RWPE1 (cell line): Measurements from ENCODE around the gene WWTR1.

ENCODE experiments used
- CTCF ChIA-PET: fragments of 350-600 bp; sonication (Branson Sonifier 250); formaldehyde crosslinking; extraction: SDS; loops from one replicate; lab custom pipeline; 2021; lab: Yijun Ruan, JAX
- POLR2A ChIA-PET: fragments of 400-600 bp; formaldehyde crosslinking; extraction: SDS; loops from one replicate; lab custom pipeline; 2020; ENCODE audit warnings: antibody characterized with exemption; ENCODE audit not compliant: low non-redundant PET; lab: Yijun Ruan, JAX
- DNase-seq: peaks from one replicate; pipeline ENCODE4 v3.0.0; 2012; ENCODE audit warnings: low spot score
- H3K27ac ChIP-seq: fragments of 450-650 bp; 2 replicates; pipeline ENCODE4 v1.5.1; 2017
- CTCF ChIP-seq: fragments of 450-650 bp; conservative IDR thresholded peaks from 2 replicates; pipeline ENCODE4 v1.5.1; 2017; ENCODE audit warnings: low read depth, mild to moderate bottlenecking

Gene WWTR1

DNA sequence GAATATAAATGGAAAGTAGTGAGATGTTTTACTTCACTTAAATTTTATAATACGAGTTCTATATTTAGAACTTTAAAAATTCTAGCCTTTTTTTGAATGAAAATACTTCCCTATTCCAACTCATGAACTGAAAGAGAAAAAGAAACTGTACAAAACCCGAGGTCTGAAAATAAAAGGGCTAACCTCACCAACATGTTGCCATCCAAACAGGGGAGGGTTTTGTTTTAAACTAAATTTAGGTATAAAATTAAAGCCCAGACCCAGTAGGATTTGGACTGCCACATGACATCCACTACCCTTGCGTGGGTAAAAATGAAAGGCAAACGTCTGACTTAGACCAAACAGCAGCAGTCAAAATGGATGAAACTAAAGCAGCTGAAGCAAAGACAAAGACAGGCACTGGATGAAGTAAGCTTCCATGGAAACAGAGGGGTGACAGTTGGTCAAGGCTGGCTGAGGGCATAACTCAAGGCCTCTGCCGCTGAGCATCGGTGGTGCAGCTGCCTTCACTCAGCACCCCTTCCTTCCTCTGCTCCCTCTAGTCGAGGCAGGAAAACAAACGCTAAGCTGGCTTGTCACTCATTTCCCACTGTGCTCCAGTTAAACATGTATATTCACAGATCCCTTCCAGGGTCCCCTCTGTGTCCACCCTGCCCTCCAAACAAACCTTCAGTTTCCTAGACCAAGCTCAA is 125.2 kb downstream of the WWTR1 start:
- DNase-seq, result no peak
- CTCF ChIA-PET, result interaction anchor here (1.4 kb wide), 1 partner anchor 14 kb away, joined by 4 read pairs; no protein-coding TSS in a partner anchor
- POLR2A ChIA-PET, result interaction anchor here (1.0 kb wide), 1 partner anchor 126 kb away, joined by 3 read pairs; no protein-coding TSS in a partner anchor
- no peak overlapping the region for H3K27ac ChIP-seq
- TF ChIP-seq CTCF, result no peak

DNA sequence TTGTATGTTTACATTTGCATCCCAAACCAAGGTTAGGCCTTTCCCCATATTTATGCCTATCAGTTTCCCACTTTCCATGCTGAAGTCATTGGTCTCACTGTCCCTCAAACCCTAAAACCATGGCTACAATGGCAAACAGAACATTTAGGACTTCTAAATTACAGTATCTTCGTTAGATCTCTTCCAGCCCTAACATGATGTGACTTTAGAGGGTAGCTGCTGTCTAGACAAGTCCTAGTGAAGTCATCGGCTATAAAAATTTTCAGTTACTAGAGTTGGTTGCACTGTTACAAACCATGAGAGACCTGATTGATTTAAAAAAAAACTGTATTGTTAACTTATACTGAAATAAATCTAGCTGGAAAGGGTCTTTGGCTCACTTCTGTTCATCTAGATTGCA is 128.7 kb downstream of the WWTR1 start:
- no peak for DNase-seq
- TF ChIP-seq CTCF, result no peak
- POLR2A ChIA-PET, result no interaction called here
- CTCF ChIA-PET, result no interaction called here
- H3K27ac ChIP-seq, result no peak overlapping the region

GRCh38 chr3:149528340-149528650 is 129.5 kb downstream of the WWTR1 start:
- ChIA-PET CTCF (no interaction called here), POLR2A (no interaction called here)
- no peak for TF ChIP-seq CTCF
- DNase-seq, result no peak
- H3K27ac ChIP-seq, result peak overlapping the region; percentile 35; the same call in 1 of the 2 replicates

DNA sequence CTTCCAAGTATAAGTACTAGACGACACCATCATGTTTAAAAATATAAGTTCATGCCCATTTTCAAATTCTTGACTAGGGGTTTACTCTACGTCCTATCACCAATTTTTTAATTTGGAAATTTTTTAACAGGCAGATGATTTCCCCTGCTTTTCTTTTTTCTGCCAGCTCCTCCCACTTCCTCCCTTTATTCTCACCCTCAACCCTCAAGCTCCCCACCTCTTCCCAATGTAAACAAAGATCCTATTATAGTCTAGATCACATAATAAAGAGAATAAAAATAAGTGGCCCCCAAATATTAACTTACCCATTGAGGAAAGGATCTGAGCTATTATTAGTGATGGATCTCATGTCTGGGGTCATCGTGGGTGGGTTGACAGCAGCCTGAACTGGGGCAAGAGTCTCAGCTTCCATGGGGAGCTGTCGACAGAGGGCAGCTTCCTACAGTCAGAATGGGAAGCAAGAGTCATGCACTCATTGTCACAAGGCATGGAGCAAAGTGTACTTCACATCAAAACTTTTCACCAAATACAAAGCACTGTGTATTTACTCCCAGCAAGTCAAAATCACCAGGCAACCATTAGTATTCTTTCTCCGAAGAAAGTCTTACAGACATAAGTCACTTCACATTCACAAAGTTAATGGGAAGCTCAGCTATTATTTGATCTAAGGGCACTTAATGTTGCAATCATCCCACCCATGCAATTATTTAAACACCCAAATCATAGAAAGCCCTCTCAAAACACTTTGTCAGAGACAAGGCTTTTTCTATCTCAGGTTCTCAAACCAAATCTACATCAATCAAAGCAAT is 130.1 kb downstream of the WWTR1 start:
- POLR2A ChIA-PET, result no interaction called here
- no peak for DNase-seq
- CTCF ChIA-PET, result interaction anchor here (0.7 to 0.8 kb wide), 2 partner anchors 22 to 160 kb away, joined by 3 read pairs; no protein-coding TSS in a partner anchor
- TF ChIP-seq CTCF, result no peak
- no peak overlapping the region for H3K27ac ChIP-seq

DNA sequence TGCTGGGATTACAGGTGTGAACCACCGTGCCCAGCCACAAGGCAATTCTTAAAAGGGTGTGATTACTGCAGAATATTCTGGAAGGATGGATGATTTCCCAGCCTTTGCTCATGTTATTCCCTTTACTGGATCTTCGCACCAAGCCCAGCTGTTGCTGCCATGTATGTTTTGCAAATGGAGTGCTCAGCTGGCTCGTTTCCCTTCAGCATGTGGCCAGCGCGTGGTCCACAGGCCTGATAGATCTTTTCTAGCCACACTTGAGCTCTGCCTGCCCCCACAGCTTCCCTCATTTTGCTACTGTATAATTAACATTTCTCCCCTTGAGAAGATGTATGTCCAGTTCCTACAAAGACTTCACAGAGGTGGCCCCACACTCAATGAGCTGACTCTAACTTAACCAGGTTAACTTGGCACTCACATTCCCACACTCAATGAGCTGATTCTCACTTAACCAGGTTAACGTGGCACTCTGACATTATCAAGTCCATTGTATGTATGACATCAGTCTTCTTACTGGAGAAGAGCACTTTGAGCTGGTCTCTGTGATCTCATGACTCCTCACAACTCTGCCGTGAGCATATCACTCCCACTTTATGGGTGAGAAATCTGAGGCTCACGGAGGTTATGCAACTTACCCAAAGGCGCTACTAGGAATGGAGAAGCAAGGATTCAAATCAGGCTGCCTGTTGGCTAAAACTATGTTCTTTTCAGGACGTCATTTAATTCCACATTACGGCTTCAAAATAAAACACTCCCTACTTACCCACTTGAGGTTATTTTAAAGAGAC is 134.1 kb downstream of the WWTR1 start:
- no peak overlapping the region for H3K27ac ChIP-seq
- POLR2A ChIA-PET, result no interaction called here
- TF ChIP-seq CTCF, result no peak
- CTCF ChIA-PET, result interaction anchor here (0.6 kb wide), 2 partner anchors 212 to 248 kb away, joined by 4 read pairs; no protein-coding TSS in a partner anchor
- no peak for DNase-seq

DNA sequence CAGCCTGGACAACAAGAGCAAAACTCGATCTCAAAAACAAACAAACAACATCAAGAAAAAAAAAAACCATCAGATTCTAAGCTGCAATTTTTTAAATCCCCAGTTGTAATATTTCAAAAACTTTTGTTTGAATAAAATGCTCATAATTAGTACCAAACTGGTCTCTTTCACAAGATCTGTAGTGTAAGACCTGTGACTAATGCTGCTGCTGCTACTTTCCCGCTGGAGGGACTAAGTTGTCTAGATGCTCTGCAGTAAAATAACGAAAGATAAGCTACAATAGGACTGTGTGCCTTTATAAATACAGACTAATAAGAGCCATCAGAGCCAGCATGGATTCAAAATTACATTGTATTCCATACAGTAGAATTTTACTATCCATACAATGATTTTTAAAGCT is 137.9 kb downstream of the WWTR1 start:
- H3K27ac ChIP-seq, result no peak overlapping the region
- TF ChIP-seq CTCF, result no peak
- no peak for DNase-seq
- CTCF ChIA-PET, result interaction anchor here (0.6 kb wide), 2 partner anchors 32 to 47 kb away, joined by 3 read pairs; no protein-coding TSS in a partner anchor
- POLR2A ChIA-PET, result no interaction called here
